Stimulated activated CD4-positive, alpha-beta T cell treated with anti-CD3 and anti-CD28 coated beads, TNF-alpha, amount 100 ng/mL, for 24 hours (primary cell): ENCODE results near the gene DIRAS3.
"Not testable (repeated sequence)": the region's sequence is repeated elsewhere in the genome, so short reads cannot be mapped to it uniquely, and the experiment has no call there.

Source experiments
- DNase-seq, 3 experiments: peaks; one replicate each; pipeline ENCODE4 v3.0.0-alpha.2; 2020; ENCODE audit warnings: low read depth in 3 of 3

The DIRAS3 gene

GRCh38 chr1:68049941-68050878, at the start of gene DIRAS3:
Gene DIRAS3 (minus strand): TSS chr1:68050627. CDS start chr1:68047297, 3,330 bp downstream.
- no peak for DNase-seq

- no peak for DNase-seq
These were observed 43.3 kb upstream of the DIRAS3 start for GRCh38 chr1:68093737-68094136.

GRCh38 chr1:68087184-68087583, 36.8 kb upstream of the DIRAS3 start:
- DNase-seq: no peak

GRCh38 chr1:68085752-68086151, 35.3 kb upstream of the DIRAS3 start:
- no peak for DNase-seq

- no peak for DNase-seq
These were observed 33.3 kb upstream of the DIRAS3 start for GRCh38 chr1:68083686-68084085.

- DNase-seq: no peak
These were observed 31.4 kb upstream of the DIRAS3 start for GRCh38 chr1:68081775-68082283.

- DNase-seq: no peak
These were observed 28.2 kb upstream of the DIRAS3 start for GRCh38 chr1:68078647-68079046.

GRCh38 chr1:68074472-68074871, 24.0 kb upstream of the DIRAS3 start:
- no peak for DNase-seq

- no peak for DNase-seq
These were observed 15.3 kb upstream of the DIRAS3 start for GRCh38 chr1:68065766-68066165.

- DNase-seq: not testable (repeated sequence)
These were observed 7.6 kb upstream of the DIRAS3 start for GRCh38 chr1:68058053-68058452.

GRCh38 chr1:68057564-68057963, 7.1 kb upstream of the DIRAS3 start:
- DNase-seq: no peak

- no peak for DNase-seq
These were observed 6.6 kb upstream of the DIRAS3 start for GRCh38 chr1:68057050-68057449.

- no peak for DNase-seq
These were observed 1.0 kb upstream of the DIRAS3 start for GRCh38 chr1:68051475-68051874.

- DNase-seq: no peak
These were observed 2.8 kb downstream of the DIRAS3 start for GRCh38 chr1:68047659-68048026.

GRCh38 chr1:68046885-68047658, 3.4 kb downstream of the DIRAS3 start:
- no peak for DNase-seq

GRCh38 chr1:68046423-68046822, 4.0 kb downstream of the DIRAS3 start:
- DNase-seq: no peak

GRCh38 chr1:68045511-68046180, 4.8 kb downstream of the DIRAS3 start:
- DNase-seq: no peak

- DNase-seq: no peak
These were observed 6.9 kb downstream of the DIRAS3 start for GRCh38 chr1:68043443-68044090.

- DNase-seq: no peak
These were observed 13.5 kb downstream of the DIRAS3 start for GRCh38 chr1:68036946-68037345.

GRCh38 chr1:68029444-68029843, 21.0 kb downstream of the DIRAS3 start:
- DNase-seq: no peak

- DNase-seq: no peak
These were observed 21.9 kb downstream of the DIRAS3 start for GRCh38 chr1:68028566-68028965.
